Panc1 (cell line): ENCODE results near the gene FMO2.
A peak's percentile ranks its signal among the peaks of the same experiment; 100 is the strongest.

Experiments
- CTCF ChIP-seq: fragments of 450-650 bp; IDR thresholded peaks from 2 replicates; pipeline ENCODE4 v1.5.1; 2017; ENCODE audit warnings: mild to moderate bottlenecking
- POLR2AphosphoS5 ChIP-seq: IDR thresholded peaks from 2 replicates; pipeline ENCODE4 v1.6.1; 2012; ENCODE audit warnings: mild to moderate bottlenecking, low read depth, low read length, moderate library complexity
- REST ChIP-seq, 2 experiments: IDR thresholded peaks; 2 replicates each; pipeline ENCODE4 v1.6.1; 2011 to 2012; ENCODE audit warnings: low read depth in 2 of 2, control low read depth in 1 of 2, low read length in 1 of 2, mild to moderate bottlenecking in 1 of 2, moderate library complexity in 1 of 2; ENCODE audit not compliant: insufficient read depth in 1 of 2
- SIN3A ChIP-seq: IDR thresholded peaks from 2 replicates; pipeline ENCODE4 v1.6.1; 2012; ENCODE audit warnings: low read depth, mild to moderate bottlenecking, low read length, moderate library complexity, borderline replicate concordance; ENCODE audit not compliant: insufficient read depth

- peak; percentile 84 for TF ChIP-seq CTCF
- TF ChIP-seq POLR2AphosphoS5: no peak
- no peak for TF ChIP-seq SIN3A
- TF ChIP-seq REST (IDR thresholded peaks at IDR 0.05; ENCODE audit: insufficient read depth in 1 of 2, low read depth in 2 of 2, low read length in 1 of 2): no peak
Measured at GRCh38 chr1:171251042-171251951, 66.2 kb downstream of the FMO2 start.
